CD4-positive, alpha-beta T cell treated with Interleukin-6 at 100 ng/mL for 8 hours (primary cell): ENCODE measurements around the gene IFIT2.
"Not testable (repeated sequence)": the region's sequence is repeated elsewhere in the genome, so short reads cannot be mapped to it uniquely, and the experiment has no call there.

ENCODE experiments used
- DNase-seq: peaks from one replicate; pipeline ENCODE4 v3.0.0-alpha.2; 2020; ENCODE audit warnings: mixed read lengths, low spot score

Gene IFIT2

GRCh38 chr10:89342206-89342958 is 40.5 kb downstream of the IFIT2 start:
- DNase-seq, result no peak

DNA sequence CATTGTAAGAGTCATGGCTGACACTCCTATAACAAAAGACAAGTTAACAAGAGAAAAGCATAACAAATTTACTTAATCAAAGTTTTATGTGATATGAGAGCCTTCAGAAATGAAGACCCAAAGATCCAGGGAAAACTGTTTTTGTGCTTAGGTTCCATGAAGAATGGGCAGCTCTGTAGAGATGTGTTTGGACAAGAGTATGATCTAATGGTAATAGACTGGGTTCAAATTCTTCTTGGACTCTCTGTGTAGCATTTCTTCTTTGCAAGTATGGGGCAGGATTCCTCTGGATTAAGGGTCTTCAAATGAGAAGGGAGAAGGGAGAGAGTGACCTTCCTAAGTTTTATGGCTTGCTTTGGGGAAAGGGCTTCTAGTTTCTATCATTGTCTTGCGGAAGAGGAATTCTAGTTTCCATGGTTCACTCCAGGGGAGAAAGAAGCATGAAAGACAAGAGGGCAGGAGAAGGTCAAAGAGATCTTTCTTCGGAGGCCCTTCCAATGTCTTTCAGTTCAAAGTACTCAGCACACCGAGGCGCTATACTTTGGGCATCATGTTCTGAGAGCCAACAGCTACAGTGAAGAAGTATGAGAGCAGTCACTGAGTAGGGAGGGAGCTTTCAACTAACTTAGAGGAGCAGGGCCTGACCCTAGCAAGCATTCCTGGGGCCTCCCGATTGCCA is 41.4 kb downstream of the IFIT2 start:
- no peak for DNase-seq

DNA sequence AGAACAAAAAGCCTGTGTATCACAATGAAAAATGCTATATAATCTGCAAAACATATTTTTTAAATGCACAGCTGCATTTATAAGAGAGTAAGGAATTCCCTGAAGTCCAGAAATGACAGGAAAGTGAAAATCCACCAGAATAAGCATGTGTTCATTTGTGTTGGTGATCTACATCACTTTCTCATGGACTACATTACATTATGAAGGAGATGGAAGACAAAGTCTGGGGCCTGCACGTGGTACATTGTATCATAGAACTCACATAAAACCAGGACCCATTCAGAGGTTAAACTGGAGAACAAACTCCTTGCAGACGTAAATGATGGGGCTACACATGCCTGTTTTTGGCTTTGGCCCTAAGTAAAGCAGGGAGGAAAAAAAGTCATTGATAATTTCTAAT is 42.3 kb downstream of the IFIT2 start:
- DNase-seq, result no peak

DNA sequence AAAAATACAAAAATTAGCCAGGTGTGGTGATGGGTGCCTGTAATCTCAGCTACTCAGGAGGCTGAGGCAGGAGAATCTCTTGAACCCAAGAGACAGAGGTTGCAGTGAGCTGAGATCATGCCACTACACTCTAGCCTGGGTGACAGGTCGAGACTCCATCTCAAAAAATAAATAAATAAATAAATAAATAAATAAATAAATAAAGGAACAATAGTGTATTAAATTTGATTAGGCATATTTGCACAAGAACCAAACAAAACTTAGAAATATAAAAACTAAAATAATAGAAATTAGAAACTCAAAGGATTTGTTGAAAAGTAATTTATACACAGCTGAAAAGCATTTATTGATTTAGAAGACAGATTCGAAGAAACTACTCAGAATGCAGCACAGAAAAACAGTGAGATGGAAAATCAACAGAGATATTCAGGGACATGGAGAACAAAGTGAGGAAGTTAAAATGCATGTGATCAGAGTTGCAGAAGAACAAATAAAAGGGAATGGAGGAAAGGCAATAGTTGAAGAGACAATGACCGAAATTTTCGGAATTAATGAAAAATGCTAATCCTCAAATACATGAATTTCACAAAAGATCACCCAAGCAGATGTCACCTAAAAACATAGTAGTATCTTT is 43.6 kb downstream of the IFIT2 start:
- DNase-seq, result no peak

GRCh38 chr10:89346405-89347254 is 44.8 kb downstream of the IFIT2 start:
- no peak for DNase-seq

GRCh38 chr10:89347701-89348457 is 46.0 kb downstream of the IFIT2 start:
- no peak for DNase-seq

DNA sequence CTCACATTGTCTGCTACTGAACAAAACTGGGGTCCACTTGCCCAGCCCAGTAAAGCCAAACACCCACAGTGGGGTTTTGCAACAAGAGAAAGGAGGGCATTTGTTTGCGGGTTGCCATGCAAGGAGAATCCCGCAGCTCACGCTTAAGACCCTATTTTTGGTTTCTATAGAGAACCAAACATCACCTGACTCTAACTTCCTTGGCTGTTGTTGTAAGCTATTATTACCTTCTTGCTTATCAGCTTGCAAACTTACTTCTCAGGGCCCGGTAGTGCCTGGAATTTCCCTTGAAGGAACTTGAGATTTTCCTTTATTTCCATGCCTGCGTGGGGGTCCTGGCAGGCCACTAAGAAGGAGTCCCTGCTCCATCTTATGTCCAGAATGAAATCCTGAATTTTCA is 46.6 kb downstream of the IFIT2 start:
- no peak for DNase-seq

DNA sequence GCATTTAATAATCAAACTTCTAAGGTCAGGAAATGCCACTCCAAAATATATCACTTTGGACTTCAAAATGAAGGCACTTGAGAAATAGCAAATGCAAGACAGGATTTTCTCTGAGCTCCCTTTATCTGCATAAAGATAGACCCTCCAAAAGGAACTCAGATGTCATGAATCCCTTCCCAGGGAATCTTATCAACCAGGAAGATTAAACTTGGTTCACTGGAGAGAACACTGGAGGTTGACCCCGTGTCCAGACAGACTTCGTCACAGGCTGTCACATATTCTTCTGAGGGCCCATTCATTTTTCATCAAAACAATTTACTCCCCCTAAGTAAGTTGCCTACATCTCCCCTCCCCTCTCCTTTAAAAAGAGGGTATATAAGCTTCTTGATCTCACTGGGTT is 47.1 kb downstream of the IFIT2 start:
- no peak for DNase-seq

GRCh38 chr10:89350631-89351315 is 48.9 kb downstream of the IFIT2 start:
- not testable (repeated sequence) for DNase-seq

GRCh38 chr10:89351412-89351779 is 49.5 kb downstream of the IFIT2 start:
- no peak for DNase-seq

DNA sequence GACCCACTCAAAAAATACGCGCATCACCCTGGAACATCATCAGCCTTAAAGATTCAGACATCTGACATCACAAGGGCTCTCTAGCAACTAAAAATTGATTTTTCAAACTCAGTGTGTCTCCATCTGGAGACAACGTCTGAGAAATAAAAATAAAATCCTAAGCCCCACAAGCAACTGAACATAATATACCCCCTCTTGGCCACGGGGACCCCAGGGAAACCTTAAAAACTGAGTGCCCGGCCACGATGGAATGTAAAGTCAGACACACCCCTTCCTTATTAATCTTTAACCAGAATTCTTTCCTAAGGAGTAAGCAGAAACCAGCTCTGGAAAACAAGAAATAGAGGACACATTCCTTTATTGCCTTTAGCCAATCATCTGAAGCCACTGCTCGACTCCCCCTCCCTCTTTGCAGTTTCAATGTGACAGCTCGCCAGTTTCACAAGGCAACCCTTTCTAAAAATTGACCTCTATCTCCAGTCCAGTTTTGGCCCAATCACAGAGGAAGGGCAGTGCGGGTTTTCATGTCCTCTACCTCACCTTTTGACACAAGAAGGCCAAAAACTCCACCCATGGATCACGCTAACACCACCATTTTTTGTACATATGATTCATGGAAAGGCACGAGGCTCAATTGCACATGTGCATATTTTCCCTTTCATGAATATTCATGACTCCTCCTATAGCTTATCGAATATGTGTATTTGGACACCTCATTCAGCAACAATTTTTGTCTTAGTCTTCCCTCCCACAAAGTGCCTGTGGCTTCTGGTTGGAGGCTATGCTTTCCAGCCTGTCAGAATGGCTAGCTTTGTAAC is 50.1 kb downstream of the IFIT2 start:
- no peak for DNase-seq

- no peak for DNase-seq
Observed at GRCh38 chr10:89352802-89353201, 51.0 kb downstream of the IFIT2 start.

- no peak for DNase-seq
Observed at GRCh38 chr10:89355394-89355931, 53.6 kb downstream of the IFIT2 start.

DNA sequence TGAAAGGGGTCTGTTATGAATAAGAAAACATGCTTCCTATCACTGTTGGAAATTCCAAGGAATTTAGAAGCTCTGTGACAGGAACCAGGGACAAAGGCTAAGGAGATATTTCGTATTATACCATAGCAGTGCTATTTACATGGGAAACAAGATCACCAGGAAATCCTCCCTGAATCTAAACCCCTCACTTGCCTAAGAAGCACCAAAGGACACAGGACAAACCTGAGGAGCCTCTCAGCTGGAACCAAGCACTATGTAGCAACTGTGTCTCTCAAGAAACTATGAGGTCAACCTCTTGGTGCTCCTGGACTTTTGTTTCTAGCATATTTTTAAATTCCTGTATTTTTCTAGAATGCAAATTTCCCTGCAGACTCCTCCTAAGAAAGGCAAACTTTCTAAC is 55.2 kb downstream of the IFIT2 start:
- DNase-seq, result no peak

- no peak for DNase-seq
Observed at GRCh38 chr10:89357975-89358374, 56.1 kb downstream of the IFIT2 start.
